Endothelial cell of umbilical vein (primary cell): ENCODE data around the gene MCF2L. TPM values are rescaled to one million over a fixed set of nuclear protein-coding genes. Genes with fewer than 3 reads are reported as not detected.

ENCODE experiments used
- BruUV-seq: library from RNA; stranded (reverse); fragments of 400-500 nt; replicated peaks from 2 replicates; lab custom pipeline; 2021; lab: Mats Ljungman, UMichigan
- CTCF ChIA-PET: fragments of 300-600, 350-600 bp; sonication (Branson Sonifier 250); formaldehyde crosslinking; loops from one replicate; lab custom pipeline; 2021; ENCODE audit warnings: antibody characterized with exemption, inconsistent platforms; lab: Charles Lee
- POLR2A ChIA-PET: fragments of 300-600, 350-600 bp; sonication (Branson Sonifier 250); formaldehyde crosslinking; loops from one replicate; lab custom pipeline; 2021; ENCODE audit warnings: antibody characterized with exemption, inconsistent platforms; lab: Charles Lee
- DNase-seq: peaks from one replicate; pipeline ENCODE4 v3.0.0-alpha.2; 2011; ENCODE audit warnings: low read depth, low spot score
- FAIRE-seq: peaks from 2 replicates; lab custom pipeline; 2011; peaks lifted over from hg19 to GRCh38; lab: Jason Lieb, UNC
- H2AFZ ChIP-seq: 2 replicates; pipeline ENCODE4 v1.6.0; 2012; ENCODE audit warnings: low read depth, low read length, control low read depth, inconsistent platforms
- H3K27ac ChIP-seq: 2 replicates; pipeline ENCODE4 v1.5.1; 2011; ENCODE audit warnings: low read depth, mild to moderate bottlenecking, control low read depth, low read length, moderate library complexity; ENCODE audit not compliant: insufficient read depth
- H3K27me3 ChIP-seq, 2 experiments: 2 replicates each; pipeline versions ENCODE4 v1.6.0 to v1.6.1; 2011; ENCODE audit warnings: low read length in 2 of 2, mixed read lengths in 1 of 2; ENCODE audit not compliant: control insufficient read depth in 2 of 2, insufficient read depth in 2 of 2
- H3K36me3 ChIP-seq, 2 experiments: 2 replicates in 1 of 2; 3 replicates in 1 of 2; pipeline ENCODE4 v1.5.1; 2011; ENCODE audit warnings: low read length in 2 of 2, mild to moderate bottlenecking in 1 of 2, moderate library complexity in 1 of 2; ENCODE audit not compliant: control insufficient read depth in 2 of 2, insufficient read depth in 2 of 2; ENCODE audit errors: extremely low read depth in 1 of 2
- H3K4me1 ChIP-seq: 3 replicates; pipeline ENCODE4 v1.5.1; 2011; ENCODE audit warnings: mild to moderate bottlenecking, low read length; ENCODE audit not compliant: control insufficient read depth, insufficient read depth; ENCODE audit errors: extremely low read depth
- H3K4me2 ChIP-seq: 2 replicates; pipeline ENCODE4 v1.6.1; 2011; ENCODE audit warnings: low read length, control low read depth, mixed read lengths; ENCODE audit not compliant: insufficient read depth
- H3K4me3 ChIP-seq, 3 experiments: fragments of 200-600 bp in 1 of 3; sonication (generic), shearing (Covaris generic) in 1 of 3; replicated peaks in 1 of 3; 2 replicates each; pipeline ENCODE4 v1.5.1; 2011 to 2016; ENCODE audit warnings: control low read depth in 3 of 3, low read length in 3 of 3, mild to moderate bottlenecking in 2 of 3, inconsistent platforms in 1 of 3, low read depth in 1 of 3, moderate library complexity in 1 of 3; ENCODE audit not compliant: insufficient read depth in 1 of 3
- H3K79me2 ChIP-seq: 2 replicates; pipeline ENCODE4 v1.6.0; 2012; ENCODE audit warnings: low read length, inconsistent platforms; ENCODE audit not compliant: control insufficient read depth, insufficient read depth
- H3K9ac ChIP-seq: replicated peaks from 2 replicates; pipeline ENCODE3; 2011; ENCODE audit warnings: low read length, control low read depth; ENCODE audit not compliant: insufficient read depth; ENCODE audit errors: extremely low read depth
- H3K9me1 ChIP-seq: replicated peaks from 3 replicates; pipeline ENCODE4 v1.6.0; 2011; ENCODE audit warnings: mild to moderate bottlenecking, low read length; ENCODE audit not compliant: control insufficient read depth, insufficient read depth; ENCODE audit errors: extremely low read depth
- H3K9me3 ChIP-seq: replicated peaks from 2 replicates; pipeline ENCODE4 v1.5.1; 2012; ENCODE audit warnings: low read length, inconsistent platforms; ENCODE audit not compliant: control insufficient read depth, insufficient read depth
- H4K20me1 ChIP-seq: replicated peaks from 2 replicates; pipeline ENCODE3; 2011; ENCODE audit warnings: mild to moderate bottlenecking, low read length; ENCODE audit not compliant: control insufficient read depth, insufficient read depth; ENCODE audit errors: extremely low read depth
- CTCF ChIP-seq, 2 donors: IDR thresholded peaks; 1 replicate in 1 of 2; 2 replicates in 1 of 2; pipeline ENCODE4 v1.5.1; 2011; ENCODE audit warnings: low read length in 2 of 2, mild to moderate bottlenecking in 2 of 2, moderate library complexity in 2 of 2, control low read depth in 1 of 2, inconsistent platforms in 1 of 2, low read depth in 1 of 2; ENCODE audit not compliant: insufficient read depth in 1 of 2; ENCODE audit errors: extremely low read depth in 1 of 2
- EZH2 ChIP-seq: IDR thresholded peaks from 2 replicates; pipeline ENCODE4 v1.6.1; 2012; ENCODE audit warnings: borderline replicate concordance, low read depth, mild to moderate bottlenecking, moderate library complexity, low read length, inconsistent platforms; ENCODE audit not compliant: severe bottlenecking
- FOS ChIP-seq: IDR thresholded peaks from 2 replicates; pipeline ENCODE4 v1.6.1; 2011; ENCODE audit warnings: mild to moderate bottlenecking, low read length, moderate library complexity, borderline replicate concordance; ENCODE audit not compliant: insufficient read depth
- GATA2 ChIP-seq: IDR thresholded peaks from 2 replicates; pipeline ENCODE4 v1.7.0; 2011; ENCODE audit warnings: low read depth, mild to moderate bottlenecking, moderate library complexity, mixed read lengths, low read length; ENCODE audit not compliant: insufficient read length, insufficient read depth
- JUN ChIP-seq: IDR thresholded peaks from 2 replicates; pipeline ENCODE4 v1.6.1; 2011; ENCODE audit warnings: borderline replicate concordance, low read depth; ENCODE audit not compliant: insufficient read length, insufficient read depth
- MAX ChIP-seq: IDR thresholded peaks from 2 replicates; pipeline ENCODE4 v1.6.1; 2011; ENCODE audit not compliant: insufficient read depth, insufficient read length
- MYC ChIP-seq: IDR thresholded peaks from one replicate; pipeline ENCODE4 v1.6.1; 2011; ENCODE audit warnings: mild to moderate bottlenecking, low read depth, low read length
- POLR2A ChIP-seq: IDR thresholded peaks from 2 replicates; pipeline ENCODE4 v1.6.1; 2012; ENCODE audit warnings: low read depth, mild to moderate bottlenecking, control low read depth, low read length
- POLR2AphosphoS5 ChIP-seq: IDR thresholded peaks from 2 replicates; pipeline ENCODE4 v1.6.1; 2012; ENCODE audit warnings: low read depth, mild to moderate bottlenecking, control low read depth, low read length, moderate library complexity; ENCODE audit not compliant: insufficient read depth
- dilution Hi-C: fragments of 300-500 bp; cut with MboI; formaldehyde crosslinking; loops from one replicate; pipeline ENCODE4 v1.15.0; 2019; ENCODE audit warnings: low sequenced_read_pairs; ENCODE audit not compliant: extremely low pct_ligation_motif_present
- intact Hi-C: fragments of 100-400 bp; cut with micrococcal nuclease; formaldehyde crosslinking; loops from one replicate; pipeline ENCODE4 v1.10.0; 2022
- polyA plus RNA-seq, 4 experiments: library from polyadenylated mRNA; depleted of rRNA in 3 of 4; stranded (reverse) in 3 of 4; unstranded in 1 of 4; fragments of >200 nt; gene quantifications; 2 replicates each; pipeline versions ENCODE4 v1.2.1 to v1.2.3, GENCODE V29; 2011 to 2012; ENCODE audit warnings: missing spikeins in 1 of 4
- total RNA-seq: library from RNA; stranded (reverse); gene quantifications from 2 replicates; pipeline ENCODE4 v1.2.3, GENCODE V29; 2021

Gene MCF2L
- total and polyA plus RNA-seq, 2 donors (not counting 3 experiments of a cell fraction or from before 2014, with no cell fraction given) = 0.33 to 0.58 TPM

DNA sequence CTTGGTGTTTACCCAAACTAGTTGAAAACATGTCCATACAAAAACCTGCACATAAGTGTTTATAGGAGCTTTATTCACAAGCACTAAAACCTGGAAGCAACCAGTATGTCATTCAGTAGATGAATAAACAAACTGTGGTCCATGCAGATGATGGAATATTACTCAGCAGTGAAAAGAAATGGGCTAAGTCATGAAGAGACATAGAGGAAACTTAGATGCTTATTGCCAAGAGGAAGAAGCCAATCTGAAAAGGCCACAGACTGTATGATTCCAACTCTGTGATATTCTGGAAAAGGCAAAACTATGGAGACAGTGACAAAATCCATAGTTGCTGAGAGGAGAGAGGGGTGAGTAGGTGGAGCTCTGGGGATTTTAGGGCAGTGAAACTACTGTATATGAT is 38.8 kb upstream of the MCF2L start:
- Histone ChIP-seq H3K36me3 (no peaks in the 10 kb centered on the region), H3K79me2 (no peaks in the 10 kb centered on the region), H3K9ac (no peak overlapping the region), H2AFZ (no peak overlapping the region), H3K27me3 (peaks cover 30 to 39% of the 10 kb centered on the region in 2 experiments), H3K9me3 (no peaks in the 10 kb centered on the region), H3K9me1 (no peaks in the 10 kb centered on the region), H3K4me3 (no peak overlapping the region), H3K27ac (no peak overlapping the region), H3K4me1 (peaks cover 7% of the 10 kb centered on the region), H3K4me2 (no peak overlapping the region), H4K20me1 (no peaks in the 10 kb centered on the region)
- no TSS peak for BruUV-seq
- intact Hi-C loops = no loop called here
- DNase-seq (no peak), FAIRE-seq (no peak)
- ChIA-PET CTCF (interaction anchor here (3.0 kb wide), 1 partner anchor 13 kb away, joined by 13 read pairs; no protein-coding TSS in a partner anchor), POLR2A (no interaction called here)
- dilution Hi-C loops = no loop called here
- TF ChIP-seq EZH2 = no peak
- no peak for TF ChIP-seq JUN
- no peak for TF ChIP-seq POLR2AphosphoS5
- TF ChIP-seq GATA2 = no peak
- no peak for TF ChIP-seq POLR2A
- no peak for TF ChIP-seq CTCF (IDR thresholded peaks at IDR 0.05; ENCODE audit: extremely low read depth in 1 of 2, insufficient read depth in 1 of 2, low read depth in 1 of 2, low read length in 2 of 2)
- TF ChIP-seq MAX = no peak
- TF ChIP-seq FOS = no peak
- no peak for TF ChIP-seq MYC
